Measurements from ENCODE around the gene ARFRP1.
"Not testable (repeated sequence)": the region's sequence is repeated elsewhere in the genome, so short reads cannot be mapped to it uniquely, and the experiment has no call there.

ARFRP1 gene

DNA sequence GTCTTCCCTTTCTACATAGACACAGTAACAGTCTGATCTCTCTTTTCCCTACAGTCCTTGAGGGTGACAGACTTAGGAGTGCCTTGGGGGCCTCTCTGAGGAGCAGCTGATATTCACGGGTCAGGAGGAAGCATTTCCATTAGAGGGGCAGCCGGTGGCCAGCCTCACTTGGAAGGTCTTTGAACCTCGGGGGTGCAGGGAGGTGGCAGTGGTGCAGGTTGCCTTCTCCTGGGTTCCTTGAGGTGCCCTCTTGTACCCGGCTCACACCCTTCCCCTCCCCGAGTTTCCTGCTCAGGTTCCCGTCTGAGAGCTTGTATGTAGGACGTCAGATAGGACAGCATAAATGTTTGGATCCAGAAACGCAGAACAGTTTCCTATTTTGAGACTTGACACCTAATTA, 47.2 kb downstream of the ARFRP1 start:
- no peak overlapping the region for H3K27ac ChIP-seq (ENCODE audit: low read depth, low read length)
- H3K36me3 ChIP-seq (ENCODE audit: control insufficient read depth, insufficient read depth, low read length), result peaks cover 2% of the 10 kb centered on the region
- no peaks in the 10 kb centered on the region for H3K27me3 ChIP-seq (ENCODE audit: insufficient read depth, low read length, poor library complexity)
- no peak overlapping the region for H2BK5ac ChIP-seq (ENCODE audit: low read length)
- no peak overlapping the region for H3K9ac ChIP-seq (ENCODE audit: low read length)
- no peak overlapping the region for H4K8ac ChIP-seq (ENCODE audit: low read depth, low read length)
- no CpG with 5 or more reads among the region's 8 CpGs for WGBS (ENCODE audit: extremely low coverage, insufficient coverage, low lambda C conversion rate)
- H2BK120ac ChIP-seq (ENCODE audit: low read depth, low read length), result no peak overlapping the region
- no peak overlapping the region for H3K18ac ChIP-seq (ENCODE audit: low read length)
- no peak overlapping the region for H3K4me2 ChIP-seq (ENCODE audit: low read length)
- H3K4ac ChIP-seq (ENCODE audit: low read depth, low read length), result no peak overlapping the region
- H3K79me2 ChIP-seq (ENCODE audit: control insufficient read depth, insufficient read depth, low read length), result no peaks in the 10 kb centered on the region
- H3K23ac ChIP-seq (ENCODE audit: low read length), result no peak overlapping the region
- DNase-seq, result no peak
- peaks cover 7% of the 10 kb centered on the region for H3K79me1 ChIP-seq (ENCODE audit: low read length)
- H3K56ac ChIP-seq (ENCODE audit: low read length), result no peak overlapping the region
- H4K5ac ChIP-seq (ENCODE audit: low read length), result no peak overlapping the region
- no peak overlapping the region for H2AK5ac ChIP-seq (ENCODE audit: low read length)
- no peak overlapping the region for H2BK15ac ChIP-seq (replicated peaks; ENCODE audit: low read depth)
- peaks cover 2% of the 10 kb centered on the region for H3K4me1 ChIP-seq (ENCODE audit: control insufficient read depth, low read depth, low read length)
- H3K4me3 ChIP-seq (ENCODE audit: low read length), result no peak overlapping the region

DNA sequence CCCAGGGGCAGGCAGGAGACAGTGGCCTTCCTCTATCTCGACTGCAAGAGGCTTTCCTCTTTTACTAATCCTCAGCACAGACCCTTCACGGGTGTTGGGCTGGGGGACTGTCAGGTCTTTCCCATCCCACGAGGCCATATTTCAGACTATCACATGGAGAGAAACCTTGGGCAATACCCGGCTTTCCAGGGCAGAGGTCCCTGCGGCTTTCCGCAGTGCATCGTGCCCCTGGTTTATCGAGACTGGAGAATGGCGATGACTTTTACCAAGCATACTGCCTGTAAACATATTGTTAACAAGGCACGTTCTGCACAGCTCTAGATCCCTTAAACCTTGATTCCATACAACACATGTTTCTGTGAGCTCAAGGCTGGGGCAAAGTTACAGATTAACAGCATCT, 47.6 kb downstream of the ARFRP1 start:
- not testable (repeated sequence) for H3K56ac ChIP-seq (ENCODE audit: low read length); H3K4me3 ChIP-seq (ENCODE audit: low read length); H3K27me3 ChIP-seq (ENCODE audit: insufficient read depth, low read length, poor library complexity); H3K4me2 ChIP-seq (ENCODE audit: low read length); H3K79me2 ChIP-seq (ENCODE audit: control insufficient read depth, insufficient read depth, low read length); H3K4ac ChIP-seq (ENCODE audit: low read depth, low read length); H4K8ac ChIP-seq (ENCODE audit: low read depth, low read length); H2BK120ac ChIP-seq (ENCODE audit: low read depth, low read length); H3K79me1 ChIP-seq (ENCODE audit: low read length); H3K4me1 ChIP-seq (ENCODE audit: control insufficient read depth, low read depth, low read length); H2BK5ac ChIP-seq (ENCODE audit: low read length); H2AK5ac ChIP-seq (ENCODE audit: low read length); DNase-seq; H3K18ac ChIP-seq (ENCODE audit: low read length); H3K9ac ChIP-seq (ENCODE audit: low read length); H3K36me3 ChIP-seq (ENCODE audit: control insufficient read depth, insufficient read depth, low read length); H3K23ac ChIP-seq (ENCODE audit: low read length); H2BK15ac ChIP-seq (replicated peaks; ENCODE audit: low read depth); H4K5ac ChIP-seq (ENCODE audit: low read length); H3K27ac ChIP-seq (ENCODE audit: low read depth, low read length)
- no CpG with 5 or more reads among the region's 10 CpGs for WGBS (ENCODE audit: extremely low coverage, insufficient coverage, low lambda C conversion rate)

DNA sequence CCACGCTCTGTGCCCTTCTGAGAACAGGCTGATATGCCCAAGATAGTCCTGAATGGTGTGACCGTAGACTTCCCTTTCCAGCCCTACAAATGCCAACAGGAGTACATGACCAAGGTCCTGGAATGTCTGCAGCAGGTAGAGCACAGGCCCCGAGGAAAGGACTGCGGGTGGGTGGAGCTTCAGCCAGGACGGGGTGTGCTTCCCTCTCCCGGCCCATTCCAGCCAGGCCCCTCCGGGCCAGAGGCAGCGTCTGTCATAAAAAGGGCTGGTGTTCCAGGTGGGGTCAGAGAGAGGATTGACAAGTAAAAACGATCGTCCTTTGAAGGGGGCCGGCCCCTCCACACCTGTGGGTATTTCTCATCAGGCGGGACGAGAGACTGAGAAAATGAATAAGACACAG, 48.4 kb downstream of the ARFRP1 start:
- no CpG with 5 or more reads among the region's 13 CpGs for WGBS (ENCODE audit: extremely low coverage, insufficient coverage, low lambda C conversion rate)

DNA sequence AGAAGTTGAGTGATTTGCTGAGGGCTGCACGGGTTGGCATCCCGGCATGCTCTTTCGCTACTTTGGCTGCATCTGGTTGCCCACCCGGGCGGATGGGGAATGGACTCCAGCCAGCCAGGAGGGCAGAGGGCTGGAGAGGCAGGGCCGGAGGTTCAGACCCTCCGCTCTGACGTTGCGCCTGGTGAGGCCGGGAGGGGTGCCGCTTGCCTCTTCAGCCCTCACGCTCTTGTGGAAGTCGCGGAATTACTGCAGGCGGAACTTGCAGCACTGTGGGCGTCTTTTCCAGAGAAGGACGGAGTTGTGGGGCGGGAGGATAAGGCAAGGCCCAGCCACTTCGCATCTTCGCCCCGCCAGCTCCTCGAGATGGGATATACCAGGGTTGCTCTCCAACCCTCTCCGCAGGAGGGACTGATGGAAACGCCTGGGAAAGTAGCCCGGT, 49.0 kb downstream of the ARFRP1 start:
- H2BK120ac ChIP-seq (ENCODE audit: low read depth, low read length), result no peak overlapping the region
- peak overlapping the region; percentile 93 for H3K4me2 ChIP-seq (ENCODE audit: low read length)
- no peak overlapping the region for H3K27ac ChIP-seq (ENCODE audit: low read depth, low read length)
- H3K36me3 ChIP-seq (ENCODE audit: control insufficient read depth, insufficient read depth, low read length), result peaks cover 2% of the 10 kb centered on the region
- H2BK15ac ChIP-seq (replicated peaks; ENCODE audit: low read depth), result no peak overlapping the region
- DNase-seq, result no peak
- peak overlapping the region; percentile 98 for H3K4me3 ChIP-seq (ENCODE audit: low read length)
- peak overlapping the region; percentile 88 for H3K9ac ChIP-seq (ENCODE audit: low read length)
- H3K18ac ChIP-seq (ENCODE audit: low read length), result no peak overlapping the region
- no peak overlapping the region for H3K23ac ChIP-seq (ENCODE audit: low read length)
- peaks cover 7% of the 10 kb centered on the region for H3K79me1 ChIP-seq (ENCODE audit: low read length)
- H4K5ac ChIP-seq (ENCODE audit: low read length), result no peak overlapping the region
- no peak overlapping the region for H2AK5ac ChIP-seq (ENCODE audit: low read length)
- no peaks in the 10 kb centered on the region for H3K27me3 ChIP-seq (ENCODE audit: insufficient read depth, low read length, poor library complexity)
- H2BK5ac ChIP-seq (ENCODE audit: low read length), result no peak overlapping the region
- H3K79me2 ChIP-seq (ENCODE audit: control insufficient read depth, insufficient read depth, low read length), result no peaks in the 10 kb centered on the region
- peak overlapping the region; percentile 97 for H3K56ac ChIP-seq (ENCODE audit: low read length)
- H3K4me1 ChIP-seq (ENCODE audit: control insufficient read depth, low read depth, low read length), result peaks cover 5% of the 10 kb centered on the region
- H4K8ac ChIP-seq (ENCODE audit: low read depth, low read length), result no peak overlapping the region
- no CpG with 5 or more reads among the region's 25 CpGs for WGBS (ENCODE audit: extremely low coverage, insufficient coverage, low lambda C conversion rate)
- no peak overlapping the region for H3K4ac ChIP-seq (ENCODE audit: low read depth, low read length)

More for the DNA sequence above, 48.4 kb downstream of the ARFRP1 start:
- H3K79me2 ChIP-seq (ENCODE audit: control insufficient read depth, insufficient read depth, low read length), result no peaks in the 10 kb centered on the region
- no peak overlapping the region for H2AK5ac ChIP-seq (ENCODE audit: low read length)
- H3K4me2 ChIP-seq (ENCODE audit: low read length), result peak overlapping the region; percentile 93
- peaks cover 2% of the 10 kb centered on the region for H3K4me1 ChIP-seq (ENCODE audit: control insufficient read depth, low read depth, low read length)
- no peak overlapping the region for H4K5ac ChIP-seq (ENCODE audit: low read length)
- no peak overlapping the region for H2BK15ac ChIP-seq (replicated peaks; ENCODE audit: low read depth)
- H3K18ac ChIP-seq (ENCODE audit: low read length), result no peak overlapping the region
- H3K79me1 ChIP-seq (ENCODE audit: low read length), result peaks cover 7% of the 10 kb centered on the region
- H3K27ac ChIP-seq (ENCODE audit: low read depth, low read length), result no peak overlapping the region
- H3K23ac ChIP-seq (ENCODE audit: low read length), result no peak overlapping the region
- H3K36me3 ChIP-seq (ENCODE audit: control insufficient read depth, insufficient read depth, low read length), result peaks cover 2% of the 10 kb centered on the region
- H3K4ac ChIP-seq (ENCODE audit: low read depth, low read length), result no peak overlapping the region
- peak; percentile 37 for DNase-seq
- no peak overlapping the region for H2BK120ac ChIP-seq (ENCODE audit: low read depth, low read length)
- no peaks in the 10 kb centered on the region for H3K27me3 ChIP-seq (ENCODE audit: insufficient read depth, low read length, poor library complexity)
- H3K4me3 ChIP-seq (ENCODE audit: low read length), result no peak overlapping the region
- H3K56ac ChIP-seq (ENCODE audit: low read length), result peak overlapping the region; percentile 97
- no peak overlapping the region for H4K8ac ChIP-seq (ENCODE audit: low read depth, low read length)
- no peak overlapping the region for H2BK5ac ChIP-seq (ENCODE audit: low read length)
- H3K9ac ChIP-seq (ENCODE audit: low read length), result peak overlapping the region; percentile 88

DNA sequence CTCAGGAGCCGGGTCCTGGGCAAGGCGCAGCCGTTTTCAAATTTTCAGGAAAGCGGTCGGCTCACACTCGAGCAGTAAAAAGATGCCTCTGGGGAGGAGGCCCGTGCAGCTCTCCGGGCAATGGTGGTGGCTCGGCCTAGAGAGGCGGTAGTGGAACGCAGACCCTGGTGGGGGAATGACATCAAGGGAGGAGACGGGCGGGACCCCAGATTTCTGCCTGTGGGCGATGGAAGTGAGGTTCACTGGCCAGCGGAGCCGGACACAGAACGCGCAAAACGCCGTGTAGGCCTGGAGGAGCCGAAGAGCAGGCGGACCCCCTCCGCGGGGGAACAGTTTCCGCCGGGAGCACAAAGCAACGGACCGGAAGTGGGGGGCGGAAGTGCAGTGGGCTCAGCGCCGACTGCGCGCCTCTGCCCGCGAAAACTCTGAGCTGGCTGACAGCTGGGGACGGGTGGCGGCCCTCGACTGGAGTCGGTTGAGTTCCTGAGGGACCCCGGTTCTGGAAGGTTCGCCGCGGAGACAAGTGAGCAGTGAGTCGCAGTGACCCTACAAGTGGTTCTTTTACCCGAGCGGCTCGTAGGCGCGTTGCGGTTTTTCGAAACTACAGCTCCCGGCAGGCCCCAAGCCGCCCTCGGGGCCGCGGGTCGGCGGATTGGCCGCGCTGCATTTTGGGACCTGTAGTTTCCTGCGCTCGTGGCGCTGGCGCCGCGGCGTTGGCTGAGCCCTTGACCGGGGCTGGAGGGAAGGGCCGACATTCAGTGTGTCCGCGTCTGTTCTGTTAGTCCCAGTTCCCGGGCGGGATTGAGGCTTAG, 49.6 kb downstream of the ARFRP1 start, which contains the start of gene RTEL1:
RTEL1 (plus strand) TSS at position 376 of the 812 bp plus-strand sequence. CDS start 1,091 bp downstream, outside the sequence.
- no peak within 1 kb of the TSS for H3K23ac ChIP-seq (ENCODE audit: low read length)
- H2BK5ac ChIP-seq (ENCODE audit: low read length), result no peak within 1 kb of the TSS
- H3K9ac ChIP-seq (ENCODE audit: low read length), result peak within 1 kb of the TSS; percentile 88
- no peaks in the 10 kb centered on the region for H3K79me2 ChIP-seq (ENCODE audit: control insufficient read depth, insufficient read depth, low read length)
- no peak within 1 kb of the TSS for H4K8ac ChIP-seq (ENCODE audit: low read depth, low read length)
- WGBS (ENCODE audit: extremely low coverage, insufficient coverage, low lambda C conversion rate), result no CpG with 5 or more reads among the region's 73 CpGs
- peaks cover 2% of the 10 kb centered on the region for H3K36me3 ChIP-seq (ENCODE audit: control insufficient read depth, insufficient read depth, low read length)
- H2BK15ac ChIP-seq (replicated peaks; ENCODE audit: low read depth), result no peak within 1 kb of the TSS
- H3K4ac ChIP-seq (ENCODE audit: low read depth, low read length), result no peak within 1 kb of the TSS
- H3K79me1 ChIP-seq (ENCODE audit: low read length), result peaks cover 7% of the 10 kb centered on the region
- H4K5ac ChIP-seq (ENCODE audit: low read length), result peak within 1 kb of the TSS; percentile 47
- no peak within 1 kb of the TSS for H2BK120ac ChIP-seq (ENCODE audit: low read depth, low read length)
- peak within 1 kb of the TSS; percentile 93 for H3K4me2 ChIP-seq (ENCODE audit: low read length)
- H2AK5ac ChIP-seq (ENCODE audit: low read length), result no peak within 1 kb of the TSS
- H3K27ac ChIP-seq (ENCODE audit: low read depth, low read length), result no peak within 1 kb of the TSS
- peak; percentile 95 for DNase-seq
- peak within 1 kb of the TSS; percentile 98 for H3K4me3 ChIP-seq (ENCODE audit: low read length)
- no peaks in the 10 kb centered on the region for H3K27me3 ChIP-seq (ENCODE audit: insufficient read depth, low read length, poor library complexity)
- peaks cover 5% of the 10 kb centered on the region for H3K4me1 ChIP-seq (ENCODE audit: control insufficient read depth, low read depth, low read length)
- H3K56ac ChIP-seq (ENCODE audit: low read length), result peak within 1 kb of the TSS; percentile 97
- no peak within 1 kb of the TSS for H3K18ac ChIP-seq (ENCODE audit: low read length)
